Neural progenitor cell (in vitro differentiated cells): ENCODE measurements around the gene LAGE3. TPM values are rescaled to one million over a fixed set of nuclear protein-coding genes. Genes with fewer than 3 reads are reported as not detected.

ENCODE experiments used
- DNase-seq: peaks from one replicate; pipeline ENCODE4 v3.0.0-alpha.2; 2016; ENCODE audit warnings: low spot score
- H2AFZ ChIP-seq: fragments of 200-600 bp; sonication (generic); replicated peaks from 2 replicates; pipeline ENCODE4 v1.6.1; 2016; ENCODE audit warnings: antibody characterized with exemption
- H3F3A ChIP-seq: fragments of 200-600 bp; sonication (generic); 2 replicates; pipeline ENCODE4 v1.6.1; 2016; ENCODE audit warnings: antibody characterized with exemption, low read depth
- H3K27ac ChIP-seq: fragments of 200-600 bp; sonication (generic); 2 replicates; pipeline ENCODE4 v1.5.1; 2016; ENCODE audit warnings: mild to moderate bottlenecking
- H3K27me3 ChIP-seq: fragments of 200-600 bp; sonication (generic); 2 replicates; pipeline ENCODE4 v1.6.1; 2016; ENCODE audit warnings: mild to moderate bottlenecking, moderate library complexity
- H3K36me3 ChIP-seq: fragments of 200-600 bp; sonication (generic); 2 replicates; pipeline ENCODE4 v1.5.1; 2016
- H3K4me1 ChIP-seq: fragments of 200-600 bp; sonication (generic); 2 replicates; pipeline ENCODE4 v1.6.1; 2016; ENCODE audit warnings: mixed run types
- H3K4me2 ChIP-seq: fragments of 200-600 bp; sonication (generic); 2 replicates; pipeline ENCODE4 v1.6.1; 2016
- H3K4me3 ChIP-seq: fragments of 200-600 bp; sonication (generic); 2 replicates; pipeline ENCODE4 v1.5.1; 2016
- H3K79me2 ChIP-seq: fragments of 200-600 bp; sonication (generic); 2 replicates; pipeline ENCODE4 v1.6.1; 2016; ENCODE audit warnings: low read depth
- H3K9ac ChIP-seq: fragments of 200-600 bp; sonication (generic); 2 replicates; pipeline ENCODE4 v1.6.1; 2016
- H3K9me3 ChIP-seq: fragments of 200-600 bp; sonication (generic); 2 replicates; pipeline ENCODE4 v1.5.1; 2016; ENCODE audit warnings: low read depth
- H4K20me1 ChIP-seq: fragments of 200-600 bp; sonication (generic); 2 replicates; pipeline ENCODE4 v1.6.1; 2016; ENCODE audit warnings: low read depth
- H3K27ac Mint-ChIP-seq: 3 replicates; pipeline ENCODE4 v1.8.0; 2021; ENCODE audit warnings: mixed read lengths
- H3K27me3 Mint-ChIP-seq: 2 replicates; pipeline ENCODE4 v1.8.0; 2022; ENCODE audit warnings: low read depth, mild to moderate bottlenecking, inconsistent platforms, moderate library complexity, mixed read lengths; ENCODE audit not compliant: insufficient read depth
- H3K36me3 Mint-ChIP-seq: 3 replicates; pipeline ENCODE4 v1.8.0; 2021; ENCODE audit warnings: mixed read lengths
- H3K4me1 Mint-ChIP-seq: 3 replicates; pipeline ENCODE4 v1.8.0; 2021; ENCODE audit warnings: mixed read lengths
- H3K4me3 Mint-ChIP-seq: 3 replicates; pipeline ENCODE4 v1.8.0; 2021; ENCODE audit warnings: mild to moderate bottlenecking, moderate library complexity, mixed read lengths
- H3K9me3 Mint-ChIP-seq: 3 replicates; pipeline ENCODE4 v1.8.0; 2020; ENCODE audit warnings: mixed read lengths
- EZH2 ChIP-seq: fragments of 200-600 bp; sonication (generic); IDR thresholded peaks from 2 replicates; pipeline ENCODE4 v1.6.1; 2017; ENCODE audit warnings: antibody characterized with exemption, mild to moderate bottlenecking, moderate library complexity
- EZH2phosphoT487 ChIP-seq: fragments of 200-600 bp; sonication (generic); IDR thresholded peaks from 2 replicates; pipeline ENCODE4 v1.6.1; 2017; ENCODE audit warnings: antibody characterized with exemption
- total RNA-seq: library from RNA; depleted of rRNA; stranded (reverse); fragments of >200 nt; gene quantifications from 2 replicates; pipeline ENCODE4 v1.2.3, GENCODE V29; 2015; ENCODE audit warnings: low replicate concordance
- TF ChIP-seq, protein P1 (sequence below): fragments of 200-600 bp; sonication (generic); IDR thresholded peaks from 2 replicates; pipeline ENCODE4 v1.5.1; 2017; ENCODE audit warnings: antibody characterized with exemption, mild to moderate bottlenecking

LAGE3 gene
- total RNA-seq, 1 donor from 2014 or later: 7.6 TPM

DNA sequence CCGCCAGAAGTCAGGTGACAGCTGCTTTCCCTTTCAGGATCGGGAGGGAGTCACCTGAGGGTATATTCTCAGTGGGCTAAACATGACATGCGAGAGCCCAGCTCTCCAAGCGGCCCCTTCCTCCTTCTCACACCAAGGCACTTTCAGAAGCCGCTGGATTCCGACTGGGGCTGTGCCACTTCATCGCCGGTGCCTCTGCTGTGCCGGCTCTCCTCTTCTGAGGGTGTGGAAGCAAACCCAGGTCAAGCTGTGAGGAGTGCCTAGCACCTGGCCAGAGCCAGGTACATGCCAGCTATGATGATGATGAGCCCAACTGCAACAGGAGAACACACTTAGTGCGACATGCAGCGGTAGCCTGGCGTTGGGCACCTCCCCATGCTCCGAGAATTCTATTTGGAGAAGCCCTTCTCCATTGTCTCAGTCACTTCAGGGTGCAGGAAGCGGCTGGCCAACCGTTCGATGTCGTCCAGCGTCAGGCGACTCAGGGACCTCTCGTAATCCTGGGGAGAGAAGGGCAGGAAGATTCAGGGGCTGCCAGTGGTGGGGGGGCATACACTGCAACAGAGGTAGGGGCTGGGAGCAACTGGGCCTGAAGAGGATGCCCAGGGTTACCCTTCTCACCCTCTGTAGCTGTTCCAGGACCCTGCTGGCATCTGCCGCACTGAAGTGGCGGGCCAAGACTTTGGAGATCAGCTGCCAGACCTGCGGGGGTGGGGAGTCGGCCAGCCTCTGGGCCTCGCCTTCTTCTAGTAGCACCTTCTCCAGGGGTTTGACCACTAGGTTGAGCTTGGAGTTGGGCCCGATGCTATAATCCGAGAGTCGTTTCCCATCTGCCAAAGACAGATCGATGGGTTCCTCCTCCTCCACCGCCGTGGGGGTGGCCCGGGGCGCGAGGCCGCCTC, 6.3 kb upstream of the LAGE3 start:
- Histone ChIP-seq H3K27ac (no peak overlapping the region), H3K9ac (no peak overlapping the region), H3K36me3 (no peaks in the 10 kb centered on the region), H3K4me3 (peak overlapping the region; percentile 58), H4K20me1 (no peaks in the 10 kb centered on the region), H2AFZ (no peak overlapping the region), H3K4me1 (no peaks in the 10 kb centered on the region), H3K79me2 (no peaks in the 10 kb centered on the region), H3F3A (peaks cover 3% of the 10 kb centered on the region), H3K9me3 (no peaks in the 10 kb centered on the region), H3K4me2 (peak overlapping the region; percentile 84), H3K27me3 (peaks cover 11% of the 10 kb centered on the region)
- peaks cover 11% of the 10 kb centered on the region for H3K27me3 Mint-ChIP-seq
- no peak for TF ChIP-seq EZH2phosphoT487
- TF ChIP-seq, protein P1, sequence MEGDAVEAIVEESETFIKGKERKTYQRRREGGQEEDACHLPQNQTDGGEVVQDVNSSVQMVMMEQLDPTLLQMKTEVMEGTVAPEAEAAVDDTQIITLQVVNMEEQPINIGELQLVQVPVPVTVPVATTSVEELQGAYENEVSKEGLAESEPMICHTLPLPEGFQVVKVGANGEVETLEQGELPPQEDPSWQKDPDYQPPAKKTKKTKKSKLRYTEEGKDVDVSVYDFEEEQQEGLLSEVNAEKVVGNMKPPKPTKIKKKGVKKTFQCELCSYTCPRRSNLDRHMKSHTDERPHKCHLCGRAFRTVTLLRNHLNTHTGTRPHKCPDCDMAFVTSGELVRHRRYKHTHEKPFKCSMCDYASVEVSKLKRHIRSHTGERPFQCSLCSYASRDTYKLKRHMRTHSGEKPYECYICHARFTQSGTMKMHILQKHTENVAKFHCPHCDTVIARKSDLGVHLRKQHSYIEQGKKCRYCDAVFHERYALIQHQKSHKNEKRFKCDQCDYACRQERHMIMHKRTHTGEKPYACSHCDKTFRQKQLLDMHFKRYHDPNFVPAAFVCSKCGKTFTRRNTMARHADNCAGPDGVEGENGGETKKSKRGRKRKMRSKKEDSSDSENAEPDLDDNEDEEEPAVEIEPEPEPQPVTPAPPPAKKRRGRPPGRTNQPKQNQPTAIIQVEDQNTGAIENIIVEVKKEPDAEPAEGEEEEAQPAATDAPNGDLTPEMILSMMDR: no peak
- TF ChIP-seq EZH2: no peak
- peaks cover 19% of the 10 kb centered on the region for H3K9me3 Mint-ChIP-seq
- no peak overlapping the region for H3K27ac Mint-ChIP-seq
- H3K4me1 Mint-ChIP-seq: peaks cover 7% of the 10 kb centered on the region
- DNase-seq: no peak
- H3K4me3 Mint-ChIP-seq: peak overlapping the region; percentile 74
- peaks cover 4% of the 10 kb centered on the region for H3K36me3 Mint-ChIP-seq

DNA sequence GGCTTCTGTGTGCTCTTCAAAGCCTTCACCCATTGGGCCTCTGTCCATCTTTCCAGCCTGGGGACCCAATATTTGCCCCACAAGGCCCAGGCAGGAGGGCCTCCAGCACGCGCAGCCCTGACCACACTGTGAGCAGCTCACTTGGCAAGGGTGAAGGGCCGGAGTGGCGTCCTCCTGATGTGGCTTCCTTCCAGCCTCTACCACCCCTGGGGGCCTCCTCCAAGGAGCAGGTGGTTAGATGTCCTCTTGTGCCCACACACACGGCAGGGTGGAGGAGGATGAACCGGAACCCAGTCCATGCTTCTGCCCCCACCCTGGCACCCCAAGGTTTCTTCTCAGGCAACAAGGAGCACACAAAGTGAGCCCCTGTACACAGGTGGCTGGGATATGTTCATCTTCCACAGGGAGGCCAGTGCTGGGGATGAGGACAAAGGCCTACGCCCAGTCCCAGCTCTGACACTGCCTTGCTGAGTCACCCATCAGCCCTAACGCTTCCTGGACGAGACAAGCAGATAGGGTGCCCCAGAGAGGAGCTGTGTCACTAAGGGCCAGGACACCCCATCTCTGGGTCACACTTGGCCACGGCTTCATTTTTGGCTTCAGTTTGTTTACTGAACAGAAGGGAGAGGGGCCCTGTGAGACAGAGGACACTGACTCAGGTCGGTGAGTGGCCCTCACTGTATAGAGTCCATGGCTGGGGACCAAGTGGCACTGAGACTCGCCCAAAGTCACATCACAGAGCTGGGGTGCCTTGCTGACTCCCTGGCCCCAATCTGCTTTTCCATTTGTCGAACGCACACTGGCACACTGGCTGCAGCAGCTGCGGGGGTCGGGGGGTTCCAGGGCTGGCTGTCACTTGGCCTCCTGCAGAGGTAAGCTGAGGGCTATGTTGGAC, 5.4 kb upstream of the LAGE3 start:
- Histone ChIP-seq H3K27ac (no peak overlapping the region), H3F3A (peaks cover 3% of the 10 kb centered on the region), H3K79me2 (no peaks in the 10 kb centered on the region), H3K4me1 (no peaks in the 10 kb centered on the region), H3K9ac (no peak overlapping the region), H3K4me2 (no peak overlapping the region), H3K36me3 (no peaks in the 10 kb centered on the region), H2AFZ (no peak overlapping the region), H3K4me3 (no peak overlapping the region), H3K27me3 (peaks cover 6% of the 10 kb centered on the region), H3K9me3 (no peaks in the 10 kb centered on the region), H4K20me1 (no peaks in the 10 kb centered on the region)
- no peak for DNase-seq
- Mint-ChIP-seq H3K4me3 (peak overlapping the region; percentile 53), H3K4me1 (peaks cover 5% of the 10 kb centered on the region), H3K27ac (no peak overlapping the region), H3K36me3 (peaks cover 4% of the 10 kb centered on the region), H3K27me3 (peaks cover 7% of the 10 kb centered on the region), H3K9me3 (peaks cover 17% of the 10 kb centered on the region)
- TF ChIP-seq EZH2phosphoT487 (no peak), EZH2 (no peak)
- TF ChIP-seq, protein P1: no peak

DNA sequence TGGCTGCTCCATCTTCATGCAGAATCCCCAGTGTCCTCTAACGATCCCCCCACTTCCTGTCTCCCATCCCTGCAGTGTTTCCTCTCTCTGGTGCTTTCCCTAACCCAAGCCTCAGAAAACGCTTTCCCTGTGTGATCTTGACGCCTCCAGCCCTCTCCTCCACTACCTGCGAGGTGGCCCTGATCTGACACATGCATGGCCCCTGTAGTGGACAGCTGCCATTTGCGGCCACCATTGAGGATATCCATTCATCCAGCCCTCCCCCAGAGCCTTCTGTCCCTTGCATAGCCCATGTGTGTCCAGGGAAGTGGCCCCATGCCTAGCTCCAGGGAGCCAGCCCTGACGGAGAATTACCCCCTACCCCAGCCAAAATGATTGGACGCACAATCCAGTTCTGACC, 4.2 kb upstream of the LAGE3 start:
- no peak for DNase-seq
- Histone ChIP-seq H3K4me1 (no peaks in the 10 kb centered on the region), H3F3A (peaks cover 3% of the 10 kb centered on the region), H4K20me1 (no peaks in the 10 kb centered on the region), H3K79me2 (no peaks in the 10 kb centered on the region), H3K9me3 (no peaks in the 10 kb centered on the region), H3K9ac (no peak overlapping the region), H3K4me3 (no peak overlapping the region), H2AFZ (no peak overlapping the region), H3K27ac (no peak overlapping the region), H3K36me3 (no peaks in the 10 kb centered on the region), H3K4me2 (no peak overlapping the region), H3K27me3 (no peaks in the 10 kb centered on the region)
- no peak overlapping the region for H3K27ac Mint-ChIP-seq
- H3K36me3 Mint-ChIP-seq: peaks cover 4% of the 10 kb centered on the region
- peaks cover 5% of the 10 kb centered on the region for H3K4me1 Mint-ChIP-seq
- TF ChIP-seq, protein P1: no peak
- H3K27me3 Mint-ChIP-seq: peaks cover 6% of the 10 kb centered on the region
- peaks cover 20% of the 10 kb centered on the region for H3K9me3 Mint-ChIP-seq
- peak overlapping the region; percentile 36 for H3K4me3 Mint-ChIP-seq
